D721Med (cell line): ENCODE measurements around the gene LHFPL6.

Experiments used
- DNase-seq: peaks from one replicate; pipeline ENCODE4 v3.0.0; 2011; ENCODE audit warnings: low spot score; ENCODE audit not compliant: insufficient read length
- FAIRE-seq: peaks from 2 replicates; lab custom pipeline; 2011; peaks lifted over from hg19 to GRCh38; lab: Jason Lieb, UNC
- TF ChIP-seq, protein P1 (sequence below): IDR thresholded peaks from 2 replicates; pipeline ENCODE4 v1.5.1; 2012; ENCODE audit warnings: mild to moderate bottlenecking, control low read depth; ENCODE audit not compliant: insufficient read depth; ENCODE audit errors: missing control alignments

Gene LHFPL6

GRCh38 chr13:39401046-39401705 is 201.8 kb downstream of the LHFPL6 start:
- FAIRE-seq (no peak), DNase-seq (no peak)
- TF ChIP-seq, protein P1, sequence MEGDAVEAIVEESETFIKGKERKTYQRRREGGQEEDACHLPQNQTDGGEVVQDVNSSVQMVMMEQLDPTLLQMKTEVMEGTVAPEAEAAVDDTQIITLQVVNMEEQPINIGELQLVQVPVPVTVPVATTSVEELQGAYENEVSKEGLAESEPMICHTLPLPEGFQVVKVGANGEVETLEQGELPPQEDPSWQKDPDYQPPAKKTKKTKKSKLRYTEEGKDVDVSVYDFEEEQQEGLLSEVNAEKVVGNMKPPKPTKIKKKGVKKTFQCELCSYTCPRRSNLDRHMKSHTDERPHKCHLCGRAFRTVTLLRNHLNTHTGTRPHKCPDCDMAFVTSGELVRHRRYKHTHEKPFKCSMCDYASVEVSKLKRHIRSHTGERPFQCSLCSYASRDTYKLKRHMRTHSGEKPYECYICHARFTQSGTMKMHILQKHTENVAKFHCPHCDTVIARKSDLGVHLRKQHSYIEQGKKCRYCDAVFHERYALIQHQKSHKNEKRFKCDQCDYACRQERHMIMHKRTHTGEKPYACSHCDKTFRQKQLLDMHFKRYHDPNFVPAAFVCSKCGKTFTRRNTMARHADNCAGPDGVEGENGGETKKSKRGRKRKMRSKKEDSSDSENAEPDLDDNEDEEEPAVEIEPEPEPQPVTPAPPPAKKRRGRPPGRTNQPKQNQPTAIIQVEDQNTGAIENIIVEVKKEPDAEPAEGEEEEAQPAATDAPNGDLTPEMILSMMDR = no peak

GRCh38 chr13:39399102-39399501 is 203.9 kb downstream of the LHFPL6 start:
- DNase-seq = no peak
- no peak for FAIRE-seq
- TF ChIP-seq, protein P1 = no peak

DNA sequence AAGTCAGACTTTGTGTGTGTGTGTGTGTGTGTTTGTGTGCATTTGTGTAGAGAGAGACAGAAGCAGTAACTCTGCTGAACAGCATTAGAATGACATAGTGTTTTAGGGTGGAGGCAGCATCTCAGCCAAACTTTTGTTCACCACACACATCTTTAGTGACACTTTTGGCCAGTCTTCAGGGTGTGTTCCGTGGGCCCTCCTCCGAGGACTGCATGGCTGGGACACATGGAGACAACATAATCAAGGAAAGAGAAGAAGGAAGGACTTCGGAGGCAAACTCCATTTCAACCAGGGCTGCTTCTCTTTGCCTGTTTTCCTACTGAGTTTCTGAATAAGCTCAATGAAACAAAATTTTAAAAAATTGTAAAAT is 205.1 kb downstream of the LHFPL6 start:
- FAIRE-seq (no peak), DNase-seq (no peak)
- TF ChIP-seq, protein P1 = no peak

DNA sequence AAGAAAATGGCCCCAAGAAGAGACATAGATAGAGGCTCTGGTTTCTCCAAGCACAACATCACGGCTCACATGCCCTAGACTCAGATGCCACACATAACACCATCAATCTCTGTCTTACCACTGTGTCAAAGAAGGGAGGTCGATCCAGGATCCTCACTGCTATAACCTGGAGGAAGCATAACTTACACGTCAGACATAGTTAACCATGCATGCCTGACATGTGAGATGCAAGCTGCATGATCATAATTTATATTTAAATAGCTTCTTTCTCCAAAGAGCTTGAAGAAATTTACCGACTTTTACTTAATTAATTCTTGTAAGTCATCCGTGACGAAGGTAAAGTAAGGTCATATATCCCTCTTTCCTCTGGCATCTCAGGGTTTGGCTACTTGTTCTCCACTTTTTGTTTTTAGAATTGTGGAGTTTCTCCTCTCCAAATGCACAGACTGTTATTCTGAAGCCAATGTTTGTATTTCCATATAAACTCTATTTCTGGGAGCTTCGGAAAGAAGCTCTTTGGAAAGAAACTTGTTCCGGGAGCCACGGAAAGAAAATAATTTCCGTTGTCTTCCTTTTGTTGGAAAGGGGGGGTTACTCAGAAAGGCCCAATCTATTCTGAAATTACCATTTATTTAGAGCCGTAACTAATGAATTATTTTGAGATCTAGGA is 205.6 kb downstream of the LHFPL6 start:
- no peak for FAIRE-seq
- no peak for DNase-seq
- TF ChIP-seq, protein P1 = no peak

GRCh38 chr13:39394796-39395678 is 208.0 kb downstream of the LHFPL6 start:
- DNase-seq (no peak), FAIRE-seq (no peak)
- TF ChIP-seq, protein P1 = no peak

DNA sequence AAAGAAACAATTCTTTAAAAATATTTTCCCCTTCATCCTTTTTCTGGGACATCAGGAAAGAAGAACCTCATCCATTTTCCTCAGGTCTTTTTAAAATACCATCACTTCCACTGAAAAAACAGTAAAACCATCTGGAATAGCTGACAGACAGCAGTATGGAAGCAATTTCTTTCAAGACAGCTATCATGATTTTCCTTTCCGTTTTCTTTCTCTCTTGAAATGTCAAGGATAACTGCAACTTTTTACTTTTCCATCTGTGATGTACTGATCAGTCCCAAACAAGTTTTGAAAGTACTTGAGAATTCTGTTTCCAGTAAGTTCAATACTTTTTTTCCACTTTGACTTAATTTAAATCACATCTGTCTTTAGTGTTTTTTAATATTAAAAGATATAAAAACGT is 211.2 kb downstream of the LHFPL6 start:
- DNase-seq (no peak), FAIRE-seq (no peak)
- TF ChIP-seq, protein P1 = no peak

DNA sequence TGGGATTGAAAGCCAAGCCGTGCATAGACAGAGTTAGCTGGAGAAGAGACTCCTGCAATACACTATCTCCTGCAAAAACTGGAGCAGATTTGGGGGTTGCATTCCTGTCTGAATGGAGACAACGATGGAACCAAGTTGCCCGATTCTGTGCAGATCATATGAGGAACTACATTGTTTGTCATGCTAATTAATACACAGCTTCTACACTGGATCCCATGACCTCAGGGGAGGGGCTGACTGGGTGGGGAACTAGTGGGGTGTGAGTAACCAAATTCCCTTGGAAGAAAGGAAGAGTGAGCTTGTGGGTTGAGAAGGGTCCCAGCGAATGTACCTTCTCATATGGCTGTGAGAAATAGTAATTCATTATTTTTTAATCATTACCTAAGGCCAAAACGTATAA is 214.0 kb downstream of the LHFPL6 start:
- FAIRE-seq = no peak
- TF ChIP-seq, protein P1 = no peak
- no peak for DNase-seq
